ENCODE data around the gene ZBTB47. TPM values are rescaled to one million over a fixed set of nuclear protein-coding genes. Genes with fewer than 3 reads are reported as not detected.

Gene ZBTB47
- total RNA-seq (2021) (8.1 and 9.6 TPM in 2 replicates), Bru-seq, nascent RNA (percentile 40 among the genes with signal in this experiment), BruChase-seq, experiment 1, labeled RNA remaining after a 2-hour chase (percentile 52 among the genes with signal in this experiment), BruChase-seq, experiment 2, labeled RNA remaining after a 6-hour chase (percentile 55 among the genes with signal in this experiment)
- long read RNA-seq, partial matches to known transcripts: 2 of 2 reads
- long read RNA-seq, other reads (novel, unspliced or antisense): 0 of 2 reads

GRCh38 chr3:42653560-42654330 lies at the start of gene ZBTB47:
Gene ZBTB47 (plus strand): TSS chr3:42653697. CDS start chr3:42658356, 4,659 bp downstream.
- H3K4me2 ChIP-seq: peak within 1 kb of the TSS; percentile 92
- H4K20me1 ChIP-seq (ENCODE audit: insufficient read depth): no peaks in the 10 kb centered on the region
- peak within 1 kb of the TSS; percentile 77 for H2AFZ ChIP-seq
- H3K9me3 ChIP-seq (ENCODE audit: insufficient read depth, low read depth): no peaks in the 10 kb centered on the region
- H3K36me3 ChIP-seq (ENCODE audit: low read depth): no peaks in the 10 kb centered on the region
- H3K4me3 ChIP-seq: peak within 1 kb of the TSS; percentile 66
- no peaks in the 10 kb centered on the region for H3K27me3 ChIP-seq (ENCODE audit: insufficient read depth, low read depth)
- ChIA-PET CTCF (interaction anchor here (0.7 kb wide), 1 partner anchor 11 kb away, joined by 4 read pairs; no protein-coding TSS in a partner anchor), POLR2A (ENCODE audit: unreplicated experiment) (no interaction called here)
- DNase-seq: no peak
- no peaks in the 10 kb centered on the region for H3K79me2 ChIP-seq (ENCODE audit: low read depth)
- peaks cover 33% of the 10 kb centered on the region for H3K4me1 ChIP-seq (replicated peaks; ENCODE audit: insufficient read depth)
- no peaks in the 10 kb centered on the region for H3K9me2 ChIP-seq (ENCODE audit: insufficient read depth)
- intact Hi-C loops (cut with micrococcal nuclease; ENCODE audit: unreplicated experiment): loop anchor here (2.0 kb wide), 2 partner anchors 53 to 91 kb away; partner anchors contain the start of gene NKTR
- TF ChIP-seq CTCF (conservative IDR thresholded peaks at IDR 0.05) (no peak), EZH2 (IDR thresholded peaks at IDR 0.05; ENCODE audit: low read depth) (no peak)
- BruUV-seq (replicated peaks): TSS peak; percentile 18
- peaks cover 18% of the 10 kb centered on the region; the same call in 1 of the 2 replicates for H3F3A ChIP-seq (ENCODE audit: insufficient read depth, low read depth)
- peak within 1 kb of the TSS; percentile 65 for H3K27ac ChIP-seq

DNA sequence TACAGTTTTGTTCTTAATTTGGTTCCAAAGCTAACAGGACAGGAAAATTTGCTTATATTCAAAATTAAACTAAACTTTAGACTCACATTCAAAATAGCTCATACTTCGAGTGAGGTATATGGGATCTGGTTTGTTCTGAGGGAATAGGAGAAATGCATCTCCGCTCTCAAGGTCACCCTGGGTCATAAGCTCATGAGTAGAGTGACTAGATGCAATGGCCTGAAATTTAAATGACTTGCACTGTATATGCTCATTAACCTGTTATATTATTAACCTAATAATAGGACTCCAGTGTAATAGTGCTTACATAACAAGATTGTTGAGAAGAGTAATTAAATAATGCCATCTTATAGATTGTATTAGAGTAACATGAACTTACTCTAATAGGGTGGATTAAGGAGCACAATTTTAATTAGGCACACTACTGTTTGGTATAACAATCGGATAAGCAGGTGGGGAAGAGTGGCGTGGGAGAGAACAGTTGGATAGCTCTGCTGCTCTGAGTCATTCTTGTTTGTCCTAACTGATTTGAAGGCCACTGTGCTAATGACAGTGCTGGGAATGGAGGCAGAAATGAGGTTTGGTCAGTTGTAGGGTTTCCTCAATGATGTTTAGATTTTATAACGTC lies 47.8 kb upstream of the ZBTB47 start:
- peaks cover 9% of the 10 kb centered on the region; the same call in 1 of the 2 replicates for H3K36me3 ChIP-seq (ENCODE audit: low read depth)
- BruUV-seq (replicated peaks): no TSS peak
- no peak overlapping the region for H3K4me3 ChIP-seq
- H3K4me2 ChIP-seq: no peak overlapping the region
- H3K9me2 ChIP-seq (ENCODE audit: insufficient read depth): no peaks in the 10 kb centered on the region
- intact Hi-C loops (cut with micrococcal nuclease; ENCODE audit: unreplicated experiment): no loop called here
- no peak overlapping the region for H2AFZ ChIP-seq
- peaks cover 89% of the 10 kb centered on the region for H3K79me2 ChIP-seq (ENCODE audit: low read depth)
- H3K27ac ChIP-seq: no peak overlapping the region
- H3K4me1 ChIP-seq (replicated peaks; ENCODE audit: insufficient read depth): peaks cover 27% of the 10 kb centered on the region
- no peak for TF ChIP-seq CTCF (conservative IDR thresholded peaks at IDR 0.05)
- TF ChIP-seq EZH2 (IDR thresholded peaks at IDR 0.05; ENCODE audit: low read depth): no peak
- no peaks in the 10 kb centered on the region for H3K9me3 ChIP-seq (ENCODE audit: insufficient read depth, low read depth)
- POLR2A ChIA-PET (ENCODE audit: unreplicated experiment): no interaction called here
- peaks cover 16% of the 10 kb centered on the region; the same call in 1 of the 2 replicates for H3F3A ChIP-seq (ENCODE audit: insufficient read depth, low read depth)
- H4K20me1 ChIP-seq (ENCODE audit: insufficient read depth): peaks cover 9% of the 10 kb centered on the region
- no peaks in the 10 kb centered on the region for H3K27me3 ChIP-seq (ENCODE audit: insufficient read depth, low read depth)
- no peak for DNase-seq
- CTCF ChIA-PET: no interaction called here

DNA sequence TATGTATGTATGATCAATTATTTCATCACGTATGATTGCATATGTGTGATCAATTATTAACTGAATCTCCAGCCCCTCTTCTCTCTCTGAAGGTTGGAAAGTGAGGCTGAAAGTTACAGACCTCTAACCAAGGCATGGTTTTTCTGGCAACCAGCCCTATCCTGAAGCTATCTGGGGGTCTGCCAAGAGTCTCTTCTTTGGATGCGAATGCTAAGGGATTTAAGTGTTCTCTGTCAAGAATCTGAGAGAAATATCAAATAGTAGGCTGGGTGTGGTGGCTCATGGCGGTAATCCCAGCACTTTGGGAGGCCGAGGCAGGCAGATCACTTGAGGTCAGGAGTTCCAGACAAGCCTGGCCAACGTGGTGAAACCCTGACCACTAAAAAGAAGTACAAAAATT lies 44.9 kb upstream of the ZBTB47 start:
- intact Hi-C loops (cut with micrococcal nuclease; ENCODE audit: unreplicated experiment): no loop called here
- CTCF ChIA-PET: no interaction called here
- no TSS peak for BruUV-seq (replicated peaks)
- H3K4me1 ChIP-seq (replicated peaks; ENCODE audit: insufficient read depth): peaks cover 8% of the 10 kb centered on the region; the same call in 1 of the 2 replicates
- peaks cover 15% of the 10 kb centered on the region for H4K20me1 ChIP-seq (ENCODE audit: insufficient read depth)
- no peak overlapping the region for H2AFZ ChIP-seq
- POLR2A ChIA-PET (ENCODE audit: unreplicated experiment): interaction anchor here (0.6 kb wide), 1 partner anchor 429 kb away, joined by 3 read pairs; no protein-coding TSS in a partner anchor
- H3K36me3 ChIP-seq (ENCODE audit: low read depth): peaks cover 14% of the 10 kb centered on the region; the same call in 1 of the 2 replicates
- no peaks in the 10 kb centered on the region for H3K27me3 ChIP-seq (ENCODE audit: insufficient read depth, low read depth)
- no peak for TF ChIP-seq CTCF (conservative IDR thresholded peaks at IDR 0.05)
- no peak for TF ChIP-seq EZH2 (IDR thresholded peaks at IDR 0.05; ENCODE audit: low read depth)
- H3K4me2 ChIP-seq: no peak overlapping the region
- H3K9me2 ChIP-seq (ENCODE audit: insufficient read depth): no peaks in the 10 kb centered on the region
- DNase-seq: no peak
- H3K4me3 ChIP-seq: no peak overlapping the region
- H3K9me3 ChIP-seq (ENCODE audit: insufficient read depth, low read depth): no peaks in the 10 kb centered on the region
- peaks cover 84% of the 10 kb centered on the region for H3K79me2 ChIP-seq (ENCODE audit: low read depth)
- H3F3A ChIP-seq (ENCODE audit: insufficient read depth, low read depth): peaks cover 10% of the 10 kb centered on the region; the same call in 1 of the 2 replicates
- no peak overlapping the region for H3K27ac ChIP-seq
